GM12878 (cell line): Measurements from ENCODE around the gene C9orf72. TPM values are rescaled to one million over a fixed set of nuclear protein-coding genes. Genes with fewer than 3 reads are reported as not detected.

ENCODE experiments used
- EED ChIP-seq: sonication (generic); IDR thresholded peaks from 2 replicates; pipeline ENCODE4 v1.6.1; 2016; ENCODE audit warnings: antibody characterized with exemption, low read depth
- IKZF2 ChIP-seq, 2 experiments: fragments of 450-650 bp; IDR thresholded peaks; 2 replicates each; pipeline ENCODE4 v1.6.1; 2017; ENCODE audit warnings: mild to moderate bottlenecking in 2 of 2, moderate library complexity in 2 of 2
- MYB ChIP-seq: fragments of 150-350 bp; IDR thresholded peaks from 2 replicates; pipeline ENCODE4 v1.6.1; 2014; ENCODE audit warnings: mild to moderate bottlenecking, low read depth, low read length, borderline replicate concordance
- NFYA ChIP-seq: IDR thresholded peaks from 2 replicates; pipeline ENCODE4 v1.6.1; 2011; ENCODE audit warnings: low read depth, mild to moderate bottlenecking, low read length, improper control_type of control experiment, borderline replicate concordance
- POLR2AphosphoS5 ChIP-seq: IDR thresholded peaks from 2 replicates; pipeline ENCODE4 v1.6.1; 2011; ENCODE audit warnings: mild to moderate bottlenecking, low read length, inconsistent platforms
- polyA plus RNA-seq, 11 experiments: library from polyadenylated mRNA; depleted of rRNA in 4 of 11; unstranded in 6 of 11; stranded (reverse) in 5 of 11; fragments of >200 nt; fragmentation: Nextera tagmentation in 4 of 11; fragmentation: Illumina TruSeq in 1 of 11; extraction: Ambion mirVana in 4 of 11; extraction: Trizol in 1 of 11; gene quantifications; 1 replicate in 1 of 11; 2 replicates in 10 of 11; pipeline versions ENCODE4 v1.2.1 to v1.2.3, GENCODE V29; 2011 to 2016; ENCODE audit warnings: inconsistent platforms in 2 of 11, missing spikeins in 2 of 11, low read depth in 1 of 11
- total RNA-seq, 4 experiments: library from RNA; depleted of rRNA in 3 of 4; stranded (reverse); fragments of >200 nt in 3 of 4; fragmentation: Illumina TruSeq in 1 of 4; extraction: Trizol in 1 of 4; gene quantifications; 2 replicates each; pipeline versions ENCODE4 v1.2.1 to v1.2.3, GENCODE V29; 2013 to 2021
- TF ChIP-seq, protein P1 (sequence below): fragments of 450-650 bp; formaldehyde crosslinking; IDR thresholded peaks from 2 replicates; pipeline ENCODE4 v1.4.0; 2020; ENCODE audit warnings: mild to moderate bottlenecking, moderate library complexity

Gene C9orf72
- total and polyA plus RNA-seq, 10 of the 15 experiments (the other 5 are each of a cell fraction or from before 2014, with no cell fraction given), result 4.8 to 9.0 (median 6.4) TPM

DNA sequence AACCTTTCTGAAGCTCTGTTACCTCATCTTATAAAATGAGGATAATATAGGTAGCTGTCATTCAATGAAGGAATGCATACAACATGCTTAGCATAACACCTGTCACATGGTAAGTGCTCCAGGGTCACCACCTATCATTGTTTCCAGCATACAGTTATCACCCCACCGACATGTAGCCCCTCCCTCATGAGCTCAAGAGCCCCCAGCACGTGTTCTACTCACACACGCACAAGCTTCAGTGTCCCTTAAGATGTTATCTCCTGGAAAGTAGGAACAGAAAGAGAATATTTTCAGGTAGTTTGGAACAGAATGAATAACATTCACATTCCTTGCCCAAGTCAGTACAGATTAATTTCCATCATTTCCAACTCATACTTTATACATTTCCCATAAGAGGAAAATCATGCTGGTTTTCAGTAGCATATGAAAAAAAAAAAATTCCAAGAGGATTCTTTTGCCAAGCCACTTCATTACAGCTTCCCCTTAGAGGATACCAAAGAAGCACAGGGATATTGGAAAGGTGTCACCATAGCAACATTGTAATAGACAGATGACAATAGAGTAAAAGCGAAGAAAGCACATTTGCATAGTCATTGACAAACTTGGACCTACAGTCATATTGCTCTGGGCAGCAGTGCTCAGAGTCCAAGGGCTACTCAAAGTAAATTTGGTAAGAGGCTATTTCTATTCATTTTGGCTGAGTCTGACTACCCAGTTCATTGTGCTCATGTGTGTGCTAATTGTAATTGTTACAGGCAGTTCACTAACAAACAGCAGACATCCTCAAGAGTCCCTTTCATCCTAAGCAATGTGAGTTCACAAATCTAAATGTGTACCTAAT is 42.1 kb downstream of the C9orf72 start (continued):
- TF ChIP-seq, protein P1, sequence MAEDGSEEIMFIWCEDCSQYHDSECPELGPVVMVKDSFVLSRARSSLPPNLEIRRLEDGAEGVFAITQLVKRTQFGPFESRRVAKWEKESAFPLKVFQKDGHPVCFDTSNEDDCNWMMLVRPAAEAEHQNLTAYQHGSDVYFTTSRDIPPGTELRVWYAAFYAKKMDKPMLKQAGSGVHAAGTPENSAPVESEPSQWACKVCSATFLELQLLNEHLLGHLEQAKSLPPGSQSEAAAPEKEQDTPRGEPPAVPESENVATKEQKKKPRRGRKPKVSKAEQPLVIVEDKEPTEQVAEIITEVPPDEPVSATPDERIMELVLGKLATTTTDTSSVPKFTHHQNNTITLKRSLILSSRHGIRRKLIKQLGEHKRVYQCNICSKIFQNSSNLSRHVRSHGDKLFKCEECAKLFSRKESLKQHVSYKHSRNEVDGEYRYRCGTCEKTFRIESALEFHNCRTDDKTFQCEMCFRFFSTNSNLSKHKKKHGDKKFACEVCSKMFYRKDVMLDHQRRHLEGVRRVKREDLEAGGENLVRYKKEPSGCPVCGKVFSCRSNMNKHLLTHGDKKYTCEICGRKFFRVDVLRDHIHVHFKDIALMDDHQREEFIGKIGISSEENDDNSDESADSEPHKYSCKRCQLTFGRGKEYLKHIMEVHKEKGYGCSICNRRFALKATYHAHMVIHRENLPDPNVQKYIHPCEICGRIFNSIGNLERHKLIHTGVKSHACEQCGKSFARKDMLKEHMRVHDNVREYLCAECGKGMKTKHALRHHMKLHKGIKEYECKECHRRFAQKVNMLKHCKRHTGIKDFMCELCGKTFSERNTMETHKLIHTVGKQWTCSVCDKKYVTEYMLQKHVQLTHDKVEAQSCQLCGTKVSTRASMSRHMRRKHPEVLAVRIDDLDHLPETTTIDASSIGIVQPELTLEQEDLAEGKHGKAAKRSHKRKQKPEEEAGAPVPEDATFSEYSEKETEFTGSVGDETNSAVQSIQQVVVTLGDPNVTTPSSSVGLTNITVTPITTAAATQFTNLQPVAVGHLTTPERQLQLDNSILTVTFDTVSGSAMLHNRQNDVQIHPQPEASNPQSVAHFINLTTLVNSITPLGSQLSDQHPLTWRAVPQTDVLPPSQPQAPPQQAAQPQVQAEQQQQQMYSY (CRISPR knock-in tag), result no peak
- TF ChIP-seq NFYA, result no peak
- TF ChIP-seq IKZF2 (IDR thresholded peaks at IDR 0.05), result no peak
- TF ChIP-seq MYB, result no peak
- no peak for TF ChIP-seq POLR2AphosphoS5
- no peak for TF ChIP-seq EED
